Measurements from ENCODE around the gene CADM1.

CADM1 gene

DNA sequence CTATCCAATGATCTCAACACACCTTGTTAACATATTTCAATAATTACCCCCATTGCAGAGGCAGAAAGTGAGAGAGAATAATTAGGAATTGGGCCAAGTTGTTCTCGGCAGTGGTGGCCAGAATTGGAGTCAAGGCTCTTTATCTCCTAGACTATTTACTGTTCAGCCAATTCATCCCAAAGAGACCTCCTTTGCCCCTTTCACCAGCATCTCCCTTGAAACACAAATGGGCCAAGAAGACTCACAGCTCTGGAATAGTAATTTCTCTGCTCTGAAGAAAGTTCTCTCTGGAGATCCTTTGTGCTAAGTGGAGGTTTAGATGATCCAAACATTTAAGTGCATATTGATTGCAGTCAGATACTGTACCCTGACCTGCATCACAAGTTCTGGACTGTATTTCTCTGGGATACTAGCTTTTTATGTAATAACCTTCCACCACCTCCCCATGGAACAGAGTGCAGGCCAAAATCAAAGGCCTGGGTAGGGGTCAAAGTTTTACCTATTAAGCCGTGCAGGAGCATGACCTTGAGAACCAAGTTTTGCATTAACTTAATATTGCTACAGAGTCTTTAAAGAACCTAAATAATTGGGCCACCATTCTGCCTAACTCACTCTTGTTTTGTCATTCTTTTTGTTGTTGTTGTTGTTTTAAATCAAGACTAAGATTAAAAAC, 19.6 kb upstream of the CADM1 start:
- Histone ChIP-seq H3K9me3 (ENCODE audit: control insufficient read depth, insufficient read depth, low read length) (no peaks in the 10 kb centered on the region), H3K9me2 (replicated peaks; ENCODE audit: control insufficient read depth, low read length) (no peaks in the 10 kb centered on the region), H4K20me1 (ENCODE audit: control insufficient read depth, insufficient read depth, low read depth, low read length) (no peaks in the 10 kb centered on the region), H3K27me3 (ENCODE audit: control insufficient read depth, low read length) (no peaks in the 10 kb centered on the region), H3K79me2 (ENCODE audit: control insufficient read depth, low read length) (no peaks in the 10 kb centered on the region), H3K4me2 (ENCODE audit: low read length) (no peak overlapping the region), H3K4me1 (ENCODE audit: control insufficient read depth, low read length) (peaks cover 3% of the 10 kb centered on the region; the same call in 1 of the 2 replicates), H3K36me3 (ENCODE audit: control insufficient read depth, low read length) (no peaks in the 10 kb centered on the region), H3F3A (ENCODE audit: control insufficient read depth, insufficient read depth) (no peaks in the 10 kb centered on the region), H3K4me3 (ENCODE audit: low read length) (no peak overlapping the region), H3K27ac (ENCODE audit: low read depth, low read length) (no peak overlapping the region)
- TF ChIP-seq EZH2phosphoT487 (IDR thresholded peaks at IDR 0.05; ENCODE audit: borderline replicate concordance, low read length) = no peak

DNA sequence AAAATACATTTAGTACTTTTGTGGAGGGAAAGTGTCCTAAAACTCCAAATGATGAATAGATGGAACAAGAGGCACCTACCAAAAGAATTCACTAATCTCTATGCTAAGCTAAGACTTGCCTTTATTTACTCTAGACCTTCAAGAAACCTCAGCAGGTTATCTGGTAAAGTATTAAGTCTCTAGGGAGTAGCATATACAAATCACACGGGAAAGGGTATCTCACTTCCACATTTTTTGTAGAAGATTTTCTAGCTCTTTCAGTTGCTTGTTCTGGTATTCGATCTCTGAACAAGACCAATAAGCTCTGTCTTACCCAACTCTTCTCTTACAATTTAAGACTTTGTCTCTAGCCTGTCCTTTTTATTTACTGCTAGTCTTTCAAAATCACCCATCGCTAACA, 18.1 kb upstream of the CADM1 start:
- H3K4me1 ChIP-seq (ENCODE audit: control insufficient read depth, low read length) = peaks cover 3% of the 10 kb centered on the region; the same call in 1 of the 2 replicates

DNA sequence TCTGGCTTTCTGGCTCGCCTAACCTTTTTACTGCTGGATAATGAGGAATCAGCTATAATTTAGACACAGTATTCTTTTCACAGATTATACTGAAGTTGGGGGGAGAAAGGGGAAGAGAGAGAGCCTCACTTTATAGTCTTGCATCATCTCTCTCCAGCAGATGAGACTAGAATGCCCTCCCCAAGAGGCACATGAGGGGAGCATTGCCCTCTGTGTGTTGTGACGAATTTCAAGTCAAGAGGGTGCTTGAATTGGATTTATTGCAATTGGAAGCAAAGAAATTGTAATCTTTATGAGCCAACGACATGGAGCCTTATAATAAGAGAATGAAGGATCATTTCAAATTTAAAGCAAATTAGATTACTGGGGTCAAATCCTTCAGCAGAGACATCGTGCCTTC, 17.6 kb upstream of the CADM1 start:
- no peaks in the 10 kb centered on the region for H3K27me3 ChIP-seq (ENCODE audit: control insufficient read depth, low read length)
- no peak overlapping the region for H3K4me3 ChIP-seq (ENCODE audit: low read length)
- no peaks in the 10 kb centered on the region for H4K20me1 ChIP-seq (ENCODE audit: control insufficient read depth, insufficient read depth, low read depth, low read length)
- no peaks in the 10 kb centered on the region for H3K36me3 ChIP-seq (ENCODE audit: control insufficient read depth, low read length)
- H3F3A ChIP-seq (ENCODE audit: control insufficient read depth, insufficient read depth) = no peaks in the 10 kb centered on the region
- H3K79me2 ChIP-seq (ENCODE audit: control insufficient read depth, low read length) = no peaks in the 10 kb centered on the region
- H3K27ac ChIP-seq (ENCODE audit: low read depth, low read length) = no peak overlapping the region
- H3K9me2 ChIP-seq (replicated peaks; ENCODE audit: control insufficient read depth, low read length) = no peaks in the 10 kb centered on the region
- no peak overlapping the region for H3K4me2 ChIP-seq (ENCODE audit: low read length)
- no peak for TF ChIP-seq EZH2phosphoT487 (IDR thresholded peaks at IDR 0.05; ENCODE audit: borderline replicate concordance, low read length)
- TF ChIP-seq, protein P1, sequence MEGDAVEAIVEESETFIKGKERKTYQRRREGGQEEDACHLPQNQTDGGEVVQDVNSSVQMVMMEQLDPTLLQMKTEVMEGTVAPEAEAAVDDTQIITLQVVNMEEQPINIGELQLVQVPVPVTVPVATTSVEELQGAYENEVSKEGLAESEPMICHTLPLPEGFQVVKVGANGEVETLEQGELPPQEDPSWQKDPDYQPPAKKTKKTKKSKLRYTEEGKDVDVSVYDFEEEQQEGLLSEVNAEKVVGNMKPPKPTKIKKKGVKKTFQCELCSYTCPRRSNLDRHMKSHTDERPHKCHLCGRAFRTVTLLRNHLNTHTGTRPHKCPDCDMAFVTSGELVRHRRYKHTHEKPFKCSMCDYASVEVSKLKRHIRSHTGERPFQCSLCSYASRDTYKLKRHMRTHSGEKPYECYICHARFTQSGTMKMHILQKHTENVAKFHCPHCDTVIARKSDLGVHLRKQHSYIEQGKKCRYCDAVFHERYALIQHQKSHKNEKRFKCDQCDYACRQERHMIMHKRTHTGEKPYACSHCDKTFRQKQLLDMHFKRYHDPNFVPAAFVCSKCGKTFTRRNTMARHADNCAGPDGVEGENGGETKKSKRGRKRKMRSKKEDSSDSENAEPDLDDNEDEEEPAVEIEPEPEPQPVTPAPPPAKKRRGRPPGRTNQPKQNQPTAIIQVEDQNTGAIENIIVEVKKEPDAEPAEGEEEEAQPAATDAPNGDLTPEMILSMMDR (IDR thresholded peaks at IDR 0.05; ENCODE audit: low read depth, low read length, poor library complexity, severe bottlenecking) = no peak
- no peaks in the 10 kb centered on the region for H3K9me3 ChIP-seq (ENCODE audit: control insufficient read depth, insufficient read depth, low read length)
- H3K4me1 ChIP-seq (ENCODE audit: control insufficient read depth, low read length) = peaks cover 3% of the 10 kb centered on the region; the same call in 1 of the 2 replicates

More for the DNA sequence above, 18.1 kb upstream of the CADM1 start:
- Histone ChIP-seq H3K27me3 (ENCODE audit: control insufficient read depth, low read length) (no peaks in the 10 kb centered on the region), H4K20me1 (ENCODE audit: control insufficient read depth, insufficient read depth, low read depth, low read length) (no peaks in the 10 kb centered on the region), H3K79me2 (ENCODE audit: control insufficient read depth, low read length) (no peaks in the 10 kb centered on the region), H3K4me2 (ENCODE audit: low read length) (no peak overlapping the region), H3K4me3 (ENCODE audit: low read length) (no peak overlapping the region), H3K27ac (ENCODE audit: low read depth, low read length) (no peak overlapping the region), H3K9me2 (replicated peaks; ENCODE audit: control insufficient read depth, low read length) (no peaks in the 10 kb centered on the region), H3K9me3 (ENCODE audit: control insufficient read depth, insufficient read depth, low read length) (no peaks in the 10 kb centered on the region), H3F3A (ENCODE audit: control insufficient read depth, insufficient read depth) (no peaks in the 10 kb centered on the region), H3K36me3 (ENCODE audit: control insufficient read depth, low read length) (no peaks in the 10 kb centered on the region)
- no peak for TF ChIP-seq EZH2phosphoT487 (IDR thresholded peaks at IDR 0.05; ENCODE audit: borderline replicate concordance, low read length)
- TF ChIP-seq, protein P1 (IDR thresholded peaks at IDR 0.05; ENCODE audit: low read depth, low read length, poor library complexity, severe bottlenecking) = no peak

DNA sequence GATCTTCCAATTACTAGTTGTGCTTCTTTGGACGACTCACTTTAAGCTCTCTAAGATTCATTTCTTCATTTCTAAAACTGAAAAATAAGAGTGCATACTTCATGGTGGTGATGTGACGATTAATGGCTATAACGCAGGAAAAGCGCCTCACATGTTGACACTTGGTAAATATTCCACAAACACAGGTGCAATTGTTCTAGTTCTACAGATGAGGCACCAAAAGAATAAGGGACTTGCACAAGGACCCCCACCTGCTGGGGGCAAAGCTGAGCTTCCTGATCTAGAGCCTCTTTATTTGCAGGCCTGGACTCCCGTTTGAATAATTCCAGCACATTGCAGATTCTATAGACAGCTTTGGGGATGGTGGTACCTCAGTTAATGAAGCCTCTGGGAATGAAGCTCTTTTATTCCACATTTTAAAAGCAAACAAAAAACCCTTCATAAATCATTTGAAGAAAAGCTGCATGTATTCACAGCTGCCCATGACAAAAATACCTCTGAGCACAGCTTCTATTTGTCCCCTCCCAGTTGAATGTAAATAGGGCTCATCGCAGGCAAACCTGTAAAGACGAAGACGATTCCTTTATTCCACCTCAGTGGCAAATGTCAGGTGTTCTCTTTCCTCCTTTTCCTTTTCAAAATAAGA, 14.9 kb upstream of the CADM1 start:
- Histone ChIP-seq H3K27me3 (ENCODE audit: control insufficient read depth, low read length) (no peaks in the 10 kb centered on the region), H3K4me3 (ENCODE audit: low read length) (no peak overlapping the region), H3K36me3 (ENCODE audit: control insufficient read depth, low read length) (no peaks in the 10 kb centered on the region), H3K79me2 (ENCODE audit: control insufficient read depth, low read length) (no peaks in the 10 kb centered on the region), H4K20me1 (ENCODE audit: control insufficient read depth, insufficient read depth, low read depth, low read length) (no peaks in the 10 kb centered on the region), H3K27ac (ENCODE audit: low read depth, low read length) (no peak overlapping the region), H3K4me1 (ENCODE audit: control insufficient read depth, low read length) (peaks cover 3% of the 10 kb centered on the region; the same call in 1 of the 2 replicates), H3K9me2 (replicated peaks; ENCODE audit: control insufficient read depth, low read length) (no peaks in the 10 kb centered on the region), H3K4me2 (ENCODE audit: low read length) (no peak overlapping the region), H3K9me3 (ENCODE audit: control insufficient read depth, insufficient read depth, low read length) (no peaks in the 10 kb centered on the region), H3F3A (ENCODE audit: control insufficient read depth, insufficient read depth) (no peaks in the 10 kb centered on the region)
- TF ChIP-seq, protein P1 (IDR thresholded peaks at IDR 0.05; ENCODE audit: low read depth, low read length, poor library complexity, severe bottlenecking) = no peak
- TF ChIP-seq EZH2phosphoT487 (IDR thresholded peaks at IDR 0.05; ENCODE audit: borderline replicate concordance, low read length) = no peak
